Measurements from ENCODE around the gene CRISP3. TPM values are rescaled to one million over a fixed set of nuclear protein-coding genes. Genes with fewer than 3 reads are reported as not detected.

Gene CRISP3
- polyA plus RNA-seq, 4 donors = 0.16 to 0.49 (median 0.34) TPM; not detected in 1

- DNase-seq (ENCODE audit: low read depth in 4 of 4, low spot score in 2 of 4) = no peak
Measured at GRCh38 chr6:49693512-49693911, 50.7 kb downstream of the CRISP3 start.

- DNase-seq (ENCODE audit: low read depth in 4 of 4, low spot score in 2 of 4) = no peak
Measured at GRCh38 chr6:49692534-49692933, 51.7 kb downstream of the CRISP3 start.

Other genes with a start within 250 kb of the CRISP3 start
- gene GLYATL3, start 244.5 kb downstream of the CRISP3 start, polyA plus RNA-seq (ENCODE audit: insufficient read length in 4 of 4) = not detected
- gene C6orf141, start 193.7 kb downstream of the CRISP3 start, polyA plus RNA-seq (ENCODE audit: insufficient read length in 4 of 4) = under 1 TPM; 0.33 to 0.98 (median 0.75) TPM
- 1 to 10 TPM in 2 of 4 donors, under 1 TPM in 2; 0.47 to 3.6 (median 1.2) TPM for gene RHAG, start 107.5 kb downstream of the CRISP3 start, polyA plus RNA-seq (ENCODE audit: insufficient read length in 4 of 4)
- under 1 TPM in 3 of 4 donors, not detected in 1; 0.10 to 0.16 (median 0.16) TPM for gene CRISP2, start 30.8 kb downstream of the CRISP3 start, polyA plus RNA-seq (ENCODE audit: insufficient read length in 4 of 4)
- not detected for gene PGK2, start 42.9 kb upstream of the CRISP3 start, polyA plus RNA-seq (ENCODE audit: insufficient read length in 4 of 4)
- gene CRISP1, start 122.1 kb upstream of the CRISP3 start, polyA plus RNA-seq (ENCODE audit: insufficient read length in 4 of 4) = not detected
- gene DEFB114, start 219.8 kb upstream of the CRISP3 start, polyA plus RNA-seq (ENCODE audit: insufficient read length in 4 of 4) = not detected
- not detected for gene DEFB113, start 225.2 kb upstream of the CRISP3 start, polyA plus RNA-seq (ENCODE audit: insufficient read length in 4 of 4)

Data from left renal cortex interstitium (tissue), 4 donors.